ENCODE results near the gene OR7C2. TPM values are rescaled to one million over a fixed set of nuclear protein-coding genes. Genes with fewer than 3 reads are reported as not detected.

OR7C2 gene
- total RNA-seq (2021; fragmentation: NEBNext Ultra II Directional; extraction: Animal tissue kit (Norgen Biotek cat#: 25700)), result not detected
- long read RNA-seq, result 0 reads

- Mint-ChIP-seq H3K27me3 (ENCODE audit: insufficient read depth) (peaks cover 7% of the 10 kb centered on the region), H3K36me3 (ENCODE audit: low read depth) (no peaks in the 10 kb centered on the region), H3K4me3 (no peak within 1 kb of the TSS), H3K4me1 (ENCODE audit: low read depth) (no peaks in the 10 kb centered on the region), H3K27ac (no peak within 1 kb of the TSS), H3K9me3 (peaks cover 15% of the 10 kb centered on the region; the same call in 1 of the 2 replicates)
- TF ChIP-seq CTCF (IDR thresholded peaks at IDR 0.05), result no peak
- no peak for DNase-seq
Measured at GRCh38 chr19:14941189-14941588, at the start of gene OR7C2. TSS of gene OR7C2 (plus strand) at chr19:14941489. CDS start at chr19:14941489, 0 bp downstream.

GRCh38 chr19:14901675-14902260 is 39.5 kb upstream of the OR7C2 start:
- TF ChIP-seq CTCF (IDR thresholded peaks at IDR 0.05), result no peak

DNA sequence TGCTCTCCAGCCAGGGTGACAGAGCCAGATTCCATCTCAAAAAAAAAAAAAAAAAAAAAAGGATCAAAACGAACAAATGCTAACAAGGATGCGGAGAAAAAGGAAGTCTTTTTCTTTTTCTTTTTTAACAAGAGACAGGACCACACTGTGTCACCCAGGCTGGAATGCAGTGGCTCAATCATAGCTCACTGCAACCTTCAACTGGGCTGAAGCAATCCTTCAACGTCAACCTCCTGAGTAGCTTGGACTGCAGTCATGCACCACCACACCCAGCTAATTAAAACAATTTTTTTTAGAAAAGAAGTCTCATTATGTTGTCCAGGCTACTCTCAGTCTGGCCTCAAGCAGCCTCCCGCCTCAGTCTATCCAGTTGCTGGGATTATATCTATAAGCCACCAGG is 34.6 kb upstream of the OR7C2 start:
- H3K9me3 Mint-ChIP-seq, result no peaks in the 10 kb centered on the region; the same call in 1 of the 2 replicates

More at GRCh38 chr19:14901675-14902260, 39.5 kb upstream of the OR7C2 start:
- no peaks in the 10 kb centered on the region for H3K36me3 Mint-ChIP-seq (ENCODE audit: low read depth)
- no peak overlapping the region for H3K4me3 Mint-ChIP-seq
- no peaks in the 10 kb centered on the region for H3K9me3 Mint-ChIP-seq
- no peaks in the 10 kb centered on the region for H3K4me1 Mint-ChIP-seq (ENCODE audit: low read depth)
- H3K27me3 Mint-ChIP-seq (ENCODE audit: insufficient read depth), result peaks cover 4% of the 10 kb centered on the region; the same call in 1 of the 2 replicates
- no peak for DNase-seq
- H3K27ac Mint-ChIP-seq, result no peak overlapping the region

DNA sequence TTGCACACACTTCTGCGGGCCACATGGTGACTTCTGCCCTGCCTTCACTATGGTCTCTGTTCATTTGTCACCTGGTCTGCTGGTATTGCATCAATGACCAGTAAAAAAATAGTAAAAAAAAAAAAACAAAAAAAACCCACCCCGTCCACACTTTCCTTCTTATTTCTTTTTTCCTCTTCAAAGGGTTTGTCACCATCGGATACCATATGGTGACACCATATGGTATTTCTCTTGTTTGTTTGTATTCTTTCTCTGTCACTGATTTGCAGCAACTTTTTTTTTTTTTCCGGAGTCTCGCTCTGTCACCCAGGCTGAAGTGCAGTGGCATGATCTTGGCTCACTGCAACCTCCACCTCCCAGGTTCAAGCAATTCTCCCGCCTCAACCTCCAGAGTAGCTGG is 26.2 kb upstream of the OR7C2 start:
- Mint-ChIP-seq H3K27ac (no peak overlapping the region), H3K4me3 (no peak overlapping the region), H3K9me3 (peaks cover 5% of the 10 kb centered on the region), H3K4me1 (ENCODE audit: low read depth) (no peaks in the 10 kb centered on the region), H3K36me3 (ENCODE audit: low read depth) (no peaks in the 10 kb centered on the region), H3K27me3 (ENCODE audit: insufficient read depth) (peaks cover 1% of the 10 kb centered on the region; the same call in 1 of the 2 replicates)
- TF ChIP-seq CTCF (IDR thresholded peaks at IDR 0.05), result no peak
- DNase-seq, result no peak

More for the DNA sequence above, 34.6 kb upstream of the OR7C2 start:
- H3K27me3 Mint-ChIP-seq (ENCODE audit: insufficient read depth), result peaks cover 2% of the 10 kb centered on the region; the same call in 1 of the 2 replicates
- no peaks in the 10 kb centered on the region for H3K4me1 Mint-ChIP-seq (ENCODE audit: low read depth)
- no peaks in the 10 kb centered on the region for H3K36me3 Mint-ChIP-seq (ENCODE audit: low read depth)
- no peak for DNase-seq
- H3K4me3 Mint-ChIP-seq, result no peak overlapping the region
- no peak overlapping the region for H3K27ac Mint-ChIP-seq
- no peak for TF ChIP-seq CTCF (IDR thresholded peaks at IDR 0.05)

- H3K4me1 Mint-ChIP-seq (ENCODE audit: low read depth), result no peaks in the 10 kb centered on the region
- TF ChIP-seq CTCF (IDR thresholded peaks at IDR 0.05), result no peak
- H3K27me3 Mint-ChIP-seq (ENCODE audit: insufficient read depth), result peaks cover 1% of the 10 kb centered on the region; the same call in 1 of the 2 replicates
- H3K36me3 Mint-ChIP-seq (ENCODE audit: low read depth), result no peaks in the 10 kb centered on the region
- no peak for DNase-seq
- peaks cover 5% of the 10 kb centered on the region for H3K9me3 Mint-ChIP-seq
- no peak overlapping the region for H3K27ac Mint-ChIP-seq
- H3K4me3 Mint-ChIP-seq, result no peak overlapping the region
Measured at GRCh38 chr19:14916848-14917247, 24.4 kb upstream of the OR7C2 start.

Data from HFFc6 (cell line).